Fibroblast of the aortic adventitia (primary cell): Measurements from ENCODE around the gene AGBL4. TPM values are rescaled to one million over a fixed set of nuclear protein-coding genes. Genes with fewer than 3 reads are reported as not detected.

Source experiments
- DNase-seq: peaks from one replicate; pipeline ENCODE4 v3.0.0-alpha.2; 2010; ENCODE audit warnings: low read depth
- H3K4me3 ChIP-seq: 2 replicates; pipeline ENCODE4 v1.5.1; 2011; ENCODE audit warnings: low read depth, mild to moderate bottlenecking, control low read depth, low read length, moderate library complexity
- CTCF ChIP-seq: IDR thresholded peaks from 2 replicates; pipeline ENCODE4 v1.5.1; 2011; ENCODE audit warnings: mild to moderate bottlenecking, low read length, control low read depth, inconsistent platforms; ENCODE audit not compliant: insufficient read depth
- total RNA-seq: library from RNA; depleted of rRNA; stranded (reverse); fragments of >200 nt; gene quantifications from 2 replicates; pipeline ENCODE4 v1.2.3, GENCODE V29; 2012; ENCODE audit warnings: low replicate concordance

The AGBL4 gene
- total RNA-seq, 1 donor: not detected

DNA sequence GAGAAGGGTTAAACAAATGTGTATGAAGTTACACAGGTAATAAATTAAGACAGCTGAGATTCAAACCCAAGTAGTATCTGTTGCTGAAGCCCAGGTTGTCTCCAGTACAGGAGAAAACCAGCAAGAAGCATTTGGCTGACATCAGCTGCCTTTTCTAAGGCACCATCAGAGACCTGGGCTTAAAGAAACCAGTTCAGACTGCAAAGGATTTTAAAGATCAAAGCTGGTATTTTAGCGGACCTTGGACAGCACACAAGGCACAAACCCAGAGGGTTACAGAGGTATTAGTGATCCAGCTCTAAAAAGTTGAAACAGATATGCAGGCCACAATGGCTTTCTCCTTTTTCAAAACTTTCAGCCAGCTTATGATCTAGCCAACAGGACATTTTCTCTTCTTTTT lies 1270.5 kb downstream of the AGBL4 start:
- no peak for TF ChIP-seq CTCF
- DNase-seq: no peak
- no peak overlapping the region for H3K4me3 ChIP-seq

GRCh38 chr1:48750109-48750508 lies 1273.6 kb downstream of the AGBL4 start:
- H3K4me3 ChIP-seq: no peak overlapping the region
- no peak for TF ChIP-seq CTCF
- no peak for DNase-seq

DNA sequence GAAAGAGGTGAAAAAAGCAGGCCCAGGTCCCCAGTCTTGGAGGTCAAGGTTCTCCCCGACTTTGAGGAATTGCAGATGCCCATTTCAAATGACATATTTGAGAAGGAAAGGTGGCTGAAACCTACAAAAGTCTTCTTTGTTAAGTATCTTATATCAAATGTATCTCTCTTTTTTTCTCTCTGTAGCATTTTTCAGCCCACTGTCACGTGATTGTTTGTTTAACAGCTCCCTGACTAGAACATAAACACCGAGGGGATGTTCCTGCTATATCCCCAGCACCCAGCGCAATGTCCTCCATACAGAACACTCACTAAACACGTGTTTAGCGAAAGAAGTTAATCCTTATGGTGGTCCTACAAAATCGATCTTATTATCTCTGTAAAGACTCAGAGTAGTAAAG lies 1274.7 kb downstream of the AGBL4 start:
- no peak overlapping the region for H3K4me3 ChIP-seq
- DNase-seq: no peak
- TF ChIP-seq CTCF: no peak

GRCh38 chr1:48746906-48747305 lies 1276.8 kb downstream of the AGBL4 start:
- H3K4me3 ChIP-seq: no peak overlapping the region
- no peak for TF ChIP-seq CTCF
- no peak for DNase-seq

DNA sequence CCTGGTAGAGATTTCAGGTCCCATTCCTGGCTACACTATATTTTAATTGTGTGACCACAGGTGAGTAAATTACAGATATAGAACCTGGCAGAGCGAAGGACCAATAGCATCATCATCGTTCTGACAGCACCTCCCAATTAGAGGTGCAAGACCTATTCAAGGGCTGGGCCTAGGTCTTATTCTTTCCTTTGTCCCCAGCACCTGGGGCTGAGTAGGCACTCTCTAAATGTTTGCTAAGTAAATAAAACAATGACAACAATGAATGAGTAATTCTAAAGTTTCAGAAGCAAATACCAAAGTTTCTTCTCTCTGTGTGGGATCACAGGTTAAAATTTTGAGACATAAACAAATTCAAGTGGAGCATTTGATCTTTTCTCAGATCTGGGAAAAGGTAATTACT lies 1279.7 kb downstream of the AGBL4 start:
- DNase-seq: no peak
- H3K4me3 ChIP-seq: no peak overlapping the region
- no peak for TF ChIP-seq CTCF

- H3K4me3 ChIP-seq: no peak overlapping the region
- no peak for DNase-seq
- no peak for TF ChIP-seq CTCF
Observed at GRCh38 chr1:48743480-48743879, 1280.3 kb downstream of the AGBL4 start.

GRCh38 chr1:48741380-48741779 lies 1282.4 kb downstream of the AGBL4 start:
- no peak for TF ChIP-seq CTCF
- no peak overlapping the region for H3K4me3 ChIP-seq
- no peak for DNase-seq
